HAP-1 (cell line): ENCODE measurements around the gene RGS17.
"Not testable (repeated sequence)": the region's sequence is repeated elsewhere in the genome, so short reads cannot be mapped to it uniquely, and the experiment has no call there.

ENCODE experiments used
- DNase-seq, 2 experiments: peaks; one replicate each; pipeline ENCODE4 v3.0.0-alpha.2; 2016 to 2020; ENCODE audit warnings: low spot score in 2 of 2
- H3K27me3 ChIP-seq: fragments of 250-450 bp; sonication (Bioruptor Pico); 2 replicates; pipeline ENCODE4 v1.5.1; 2020; ENCODE audit warnings: low read depth, mild to moderate bottlenecking, moderate library complexity
- H3K36me3 ChIP-seq: fragments of 250-450 bp; sonication (Bioruptor Pico); replicated peaks from 2 replicates; pipeline ENCODE4 v1.5.1; 2020; ENCODE audit warnings: mild to moderate bottlenecking
- H3K4me1 ChIP-seq: fragments of 250-450 bp; sonication (Bioruptor Pico); 2 replicates; pipeline ENCODE4 v1.5.1; 2020; ENCODE audit warnings: mild to moderate bottlenecking
- H3K4me3 ChIP-seq: fragments of 250-450 bp; sonication (Bioruptor Pico); 2 replicates; pipeline ENCODE4 v1.5.1; 2020; ENCODE audit warnings: mild to moderate bottlenecking, moderate library complexity
- H3K9me3 ChIP-seq: fragments of 250-450 bp; sonication (Bioruptor Pico); 2 replicates; pipeline ENCODE4 v1.5.1; 2020; ENCODE audit warnings: mild to moderate bottlenecking, moderate library complexity
- in situ Hi-C: fragments of 300-500 bp; cut with MboI; formaldehyde crosslinking; loops from 3 replicates; pipeline ENCODE4 v1.14.3; 2020; ENCODE audit warnings: low sequenced_read_pairs, inconsistent platforms, mixed read lengths

RGS17 gene

DNA sequence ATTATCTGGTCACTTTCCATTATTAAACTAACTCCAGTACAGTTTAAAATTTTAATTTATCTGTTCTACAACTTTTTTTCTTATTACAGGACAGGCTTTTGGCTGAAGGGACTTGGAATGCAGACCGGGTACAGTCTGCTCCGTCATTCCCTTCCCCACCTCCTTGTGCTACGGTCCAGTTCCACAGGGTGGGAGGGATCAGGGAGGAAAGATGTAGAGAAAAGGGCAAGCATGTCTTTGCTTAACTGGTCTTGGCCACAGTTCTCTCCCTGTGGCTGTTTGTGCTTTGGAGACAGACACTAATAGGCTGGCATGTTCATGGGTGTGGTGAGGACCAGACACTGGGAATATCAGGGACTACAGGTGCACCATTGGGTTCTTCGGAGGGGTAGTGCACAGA is 12.1 kb upstream of the RGS17 start:
- Histone ChIP-seq H3K4me1 (no peaks in the 10 kb centered on the region), H3K36me3 (no peaks in the 10 kb centered on the region), H3K4me3 (no peak overlapping the region), H3K27me3 (no peaks in the 10 kb centered on the region), H3K9me3 (no peaks in the 10 kb centered on the region)
- in situ Hi-C loops: no loop called here
- DNase-seq: no peak

DNA sequence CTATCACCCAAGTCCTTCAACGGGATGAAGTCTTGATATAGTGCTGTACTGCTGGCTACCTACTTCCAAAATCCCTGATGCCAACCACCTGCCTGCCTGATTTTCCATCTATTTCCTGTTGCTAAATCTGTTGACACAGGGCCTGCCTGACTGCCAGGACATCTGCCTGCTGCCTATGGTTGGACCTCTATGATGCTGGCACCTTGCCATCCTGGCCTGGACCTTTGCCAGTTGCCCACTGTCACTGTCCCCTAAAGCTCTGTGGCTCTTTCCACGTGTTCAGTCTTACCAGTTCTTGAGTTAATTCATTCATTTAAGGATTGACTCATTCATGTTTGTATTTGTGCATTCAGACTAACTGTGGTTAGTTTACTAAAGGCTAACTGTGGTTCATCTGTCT is 9.2 kb upstream of the RGS17 start:
- H3K9me3 ChIP-seq: no peaks in the 10 kb centered on the region
- in situ Hi-C loops: no loop called here
- no peaks in the 10 kb centered on the region for H3K27me3 ChIP-seq
- H3K4me3 ChIP-seq: no peak overlapping the region
- H3K4me1 ChIP-seq: no peaks in the 10 kb centered on the region
- no peaks in the 10 kb centered on the region for H3K36me3 ChIP-seq
- DNase-seq: no peak

DNA sequence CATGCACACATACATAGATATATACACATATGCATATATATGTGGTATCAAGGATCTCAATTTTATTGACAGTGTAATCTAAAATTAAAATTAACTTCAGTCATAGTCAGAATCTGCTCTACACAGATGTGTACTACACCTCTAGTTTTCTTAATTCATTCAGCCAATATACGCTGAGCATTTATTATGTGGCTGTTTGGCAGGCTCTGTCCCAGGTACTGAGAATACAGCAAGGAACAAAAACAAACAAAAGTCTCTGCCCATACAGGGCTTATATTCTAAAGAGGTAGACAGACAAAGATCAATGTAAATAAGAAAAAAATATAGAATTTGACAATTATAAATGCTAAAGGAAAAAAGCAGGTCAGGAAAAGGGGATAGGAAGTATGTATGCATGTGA is 7.8 kb upstream of the RGS17 start:
- no peaks in the 10 kb centered on the region for H3K27me3 ChIP-seq
- no peaks in the 10 kb centered on the region for H3K9me3 ChIP-seq
- H3K4me3 ChIP-seq: no peak overlapping the region
- no peaks in the 10 kb centered on the region for H3K36me3 ChIP-seq
- H3K4me1 ChIP-seq: no peaks in the 10 kb centered on the region
- no peak for DNase-seq
- in situ Hi-C loops: no loop called here

DNA sequence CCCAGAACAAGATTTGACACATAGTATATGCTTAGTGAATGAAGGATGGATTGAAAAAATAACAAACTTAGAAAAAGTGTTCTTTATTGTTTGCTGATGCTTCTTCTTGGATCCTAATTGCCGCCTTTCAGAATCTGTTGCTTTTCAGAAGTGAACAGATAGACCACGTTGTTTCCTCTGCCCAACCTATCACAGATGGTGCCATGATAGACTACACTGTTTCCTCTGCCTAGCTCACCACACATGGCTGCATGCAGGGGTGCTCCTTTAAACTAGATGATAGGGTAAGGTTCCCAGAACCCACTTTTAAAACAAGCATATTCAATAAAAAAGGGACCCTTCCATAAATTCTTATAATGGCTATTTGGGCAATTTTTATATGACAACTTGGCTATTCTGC is 4.6 kb upstream of the RGS17 start:
- Histone ChIP-seq H3K4me1 (peaks cover 6% of the 10 kb centered on the region; the same call in 1 of the 2 replicates), H3K27me3 (no peaks in the 10 kb centered on the region), H3K9me3 (no peaks in the 10 kb centered on the region), H3K36me3 (no peaks in the 10 kb centered on the region), H3K4me3 (no peak overlapping the region)
- in situ Hi-C loops: no loop called here
- DNase-seq: no peak

DNA sequence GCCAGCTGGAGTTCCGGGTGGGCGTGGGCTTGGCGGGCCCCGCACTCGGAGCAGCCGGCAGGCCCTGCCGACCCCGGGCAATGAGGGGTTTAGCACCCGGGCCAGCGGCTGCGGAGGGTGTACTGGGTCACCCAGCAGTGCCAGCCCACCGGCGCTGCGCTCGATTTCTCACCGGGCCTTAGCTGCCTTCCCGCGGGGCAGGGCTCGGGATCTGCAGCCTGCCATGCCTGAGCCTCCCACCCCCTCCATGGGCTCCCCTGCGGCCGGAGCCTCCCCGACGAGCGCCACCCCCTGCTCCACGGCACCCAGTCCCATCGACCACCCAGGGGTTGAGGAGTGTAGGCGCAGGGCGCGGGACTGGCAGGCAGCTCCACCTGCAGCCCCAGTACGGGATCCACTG is 2.6 kb upstream of the RGS17 start:
- H3K4me1 ChIP-seq: peaks cover 12% of the 10 kb centered on the region; the same call in 1 of the 2 replicates
- H3K4me3 ChIP-seq, H3K9me3 ChIP-seq, H3K27me3 ChIP-seq, in situ Hi-C loops, H3K36me3 ChIP-seq, DNase-seq: not testable (repeated sequence)

DNA sequence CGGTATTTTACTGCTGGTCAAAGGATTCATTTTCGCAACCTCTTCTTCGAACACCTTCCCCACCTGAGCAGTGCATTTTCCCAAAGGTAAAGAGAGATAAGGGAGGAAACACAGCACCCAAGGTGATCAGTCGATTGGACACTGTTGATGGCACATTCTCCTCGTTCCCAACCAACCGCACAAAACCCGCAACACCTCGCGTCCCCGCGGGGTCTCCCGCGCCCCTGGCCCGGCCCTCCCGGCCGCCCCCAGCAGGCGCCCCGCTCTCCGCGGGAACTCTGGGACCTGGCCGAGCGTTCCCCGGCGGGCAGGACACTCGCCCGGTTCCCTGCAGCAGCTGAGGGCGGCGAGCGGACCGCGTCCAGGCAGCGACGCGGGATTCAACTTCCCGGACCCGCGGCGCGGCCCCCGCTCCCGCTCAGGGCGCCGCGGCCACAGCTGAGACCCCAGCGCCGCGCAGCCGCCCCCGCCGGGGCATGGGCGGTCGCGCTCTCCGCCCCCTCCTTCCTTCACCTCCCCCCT is 506 bp downstream of the RGS17 start:
- Histone ChIP-seq H3K36me3 (no peaks in the 10 kb centered on the region), H3K9me3 (no peaks in the 10 kb centered on the region), H3K4me1 (peaks cover 12% of the 10 kb centered on the region; the same call in 1 of the 2 replicates), H3K27me3 (no peaks in the 10 kb centered on the region), H3K4me3 (peak overlapping the region; percentile 73)
- in situ Hi-C loops: no loop called here
- peak in 1 of 2 experiments; percentile 35 for DNase-seq

DNA sequence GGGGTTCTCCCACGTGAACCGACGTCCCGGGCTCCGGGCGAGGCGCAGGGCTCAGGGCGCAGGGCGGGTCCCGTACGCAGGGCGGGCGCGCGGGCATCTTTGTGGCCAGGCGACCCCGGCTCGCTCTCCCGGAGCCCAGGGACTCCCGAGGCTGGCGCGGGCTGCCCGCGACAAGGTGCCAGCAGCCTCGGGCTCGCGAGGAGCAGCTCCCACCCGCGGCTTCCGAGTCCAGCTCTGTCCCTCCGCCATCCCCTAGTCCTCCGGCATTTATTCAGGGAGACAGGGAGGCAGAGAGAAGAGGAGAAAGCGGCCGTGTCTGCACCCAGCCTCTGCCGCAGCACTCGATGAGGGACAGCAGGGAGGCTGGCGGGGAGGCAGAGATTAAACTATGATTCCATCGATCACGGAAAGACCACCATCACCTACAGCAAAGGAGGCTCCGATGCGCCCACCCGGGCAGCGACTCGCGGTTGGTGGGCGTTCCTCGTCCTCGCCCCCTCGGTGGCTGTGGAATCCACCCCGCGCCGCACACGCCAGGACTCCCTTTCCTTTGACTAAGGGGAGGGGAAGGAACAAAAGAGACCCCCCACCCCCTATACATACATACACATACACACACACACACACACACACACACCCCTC is 1.1 kb downstream of the RGS17 start:
- no peaks in the 10 kb centered on the region for H3K36me3 ChIP-seq
- DNase-seq: no peak
- no peaks in the 10 kb centered on the region for H3K9me3 ChIP-seq
- peaks cover 12% of the 10 kb centered on the region; the same call in 1 of the 2 replicates for H3K4me1 ChIP-seq
- H3K4me3 ChIP-seq: peak overlapping the region; percentile 73
- H3K27me3 ChIP-seq: no peaks in the 10 kb centered on the region
- in situ Hi-C loops: no loop called here

DNA sequence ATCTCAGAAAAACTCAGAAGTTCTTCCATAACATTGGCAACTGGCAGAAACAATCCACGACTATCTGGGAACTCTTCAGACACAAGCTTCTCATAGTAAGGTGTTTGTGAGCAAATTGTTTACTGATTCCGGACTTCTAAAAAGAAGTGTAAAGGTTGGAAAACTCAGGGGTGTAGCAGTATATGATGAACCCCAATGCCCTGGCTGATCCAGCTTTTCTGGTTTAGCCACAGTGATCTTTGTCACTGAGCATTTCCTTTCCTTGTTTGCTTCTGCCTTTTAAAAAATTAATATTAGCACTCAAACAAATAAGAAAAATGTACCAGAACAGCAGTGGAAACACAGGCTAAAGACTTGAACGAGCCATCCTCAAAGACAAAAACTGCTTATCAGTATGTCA is 4.9 kb downstream of the RGS17 start:
- Histone ChIP-seq H3K9me3 (no peaks in the 10 kb centered on the region), H3K27me3 (no peaks in the 10 kb centered on the region), H3K4me3 (no peak overlapping the region), H3K4me1 (peaks cover 6% of the 10 kb centered on the region; the same call in 1 of the 2 replicates), H3K36me3 (no peaks in the 10 kb centered on the region)
- in situ Hi-C loops: no loop called here
- DNase-seq: no peak

DNA sequence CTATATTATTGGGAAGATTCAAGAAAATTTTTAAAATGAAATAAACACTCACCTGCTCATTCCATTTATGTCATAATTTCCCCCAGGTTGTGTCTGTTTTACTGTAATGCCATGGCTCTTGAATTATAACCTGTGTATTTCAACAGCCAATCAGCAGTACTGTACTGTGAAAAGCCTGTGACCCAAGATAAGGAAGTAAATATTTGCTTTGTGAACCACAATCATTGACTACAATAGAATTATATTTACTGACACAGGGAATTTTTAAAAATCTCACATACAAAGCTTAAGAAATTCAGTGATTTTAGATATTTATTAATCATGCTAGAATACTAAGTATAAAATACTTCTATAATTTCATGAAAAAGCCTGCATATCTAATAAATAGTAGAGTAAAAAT is 6.0 kb downstream of the RGS17 start:
- Histone ChIP-seq H3K36me3 (no peaks in the 10 kb centered on the region), H3K27me3 (no peaks in the 10 kb centered on the region), H3K4me1 (0 out of 2 replicates have a peak, but pooled peaks cover 2% of the 10 kb centered on the region), H3K4me3 (no peak overlapping the region), H3K9me3 (no peaks in the 10 kb centered on the region)
- no peak for DNase-seq
- in situ Hi-C loops: no loop called here

DNA sequence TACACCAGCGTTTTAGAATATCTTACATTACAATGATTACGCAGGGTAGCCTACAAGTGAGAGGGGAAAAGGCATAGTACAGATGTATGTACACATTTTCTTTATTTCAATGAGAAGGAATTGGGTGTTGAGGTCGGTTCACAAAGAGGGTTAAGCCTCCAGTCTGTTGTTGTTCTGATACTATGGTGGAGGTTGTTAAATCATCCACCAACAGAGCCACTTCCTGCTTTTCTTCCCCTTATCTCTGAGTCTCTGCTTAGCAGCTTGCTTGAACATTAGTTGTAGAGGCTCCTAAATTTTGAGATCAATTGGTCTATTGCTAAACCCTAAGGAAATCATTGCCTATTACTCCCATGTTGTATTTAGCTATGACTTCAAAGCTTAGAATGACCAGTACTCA is 7.3 kb downstream of the RGS17 start:
- Histone ChIP-seq H3K4me1 (no peaks in the 10 kb centered on the region), H3K36me3 (no peaks in the 10 kb centered on the region), H3K9me3 (no peaks in the 10 kb centered on the region), H3K27me3 (no peaks in the 10 kb centered on the region), H3K4me3 (no peak overlapping the region)
- DNase-seq: no peak
- in situ Hi-C loops: no loop called here

DNA sequence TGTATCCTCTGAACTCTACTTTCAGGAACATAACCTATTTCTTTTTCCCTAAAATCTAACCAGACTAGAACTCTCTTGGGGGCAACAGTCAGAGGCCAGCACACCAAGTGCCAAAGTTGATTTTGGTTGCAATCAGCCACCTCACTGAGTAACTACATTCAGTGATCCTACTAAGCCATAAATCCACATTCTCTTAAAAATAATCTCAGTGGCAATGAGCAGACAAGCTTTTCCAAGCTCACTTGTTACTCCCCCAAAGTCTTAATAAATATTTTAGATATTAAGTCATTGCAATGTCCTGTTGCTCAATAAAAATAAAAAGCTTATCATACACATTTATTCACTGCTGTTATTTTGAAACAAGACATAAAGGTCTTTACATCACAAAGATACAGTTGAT is 9.8 kb downstream of the RGS17 start:
- Histone ChIP-seq H3K4me1 (no peaks in the 10 kb centered on the region), H3K36me3 (no peaks in the 10 kb centered on the region), H3K4me3 (no peak overlapping the region), H3K9me3 (no peaks in the 10 kb centered on the region), H3K27me3 (no peaks in the 10 kb centered on the region)
- in situ Hi-C loops: no loop called here
- no peak for DNase-seq

DNA sequence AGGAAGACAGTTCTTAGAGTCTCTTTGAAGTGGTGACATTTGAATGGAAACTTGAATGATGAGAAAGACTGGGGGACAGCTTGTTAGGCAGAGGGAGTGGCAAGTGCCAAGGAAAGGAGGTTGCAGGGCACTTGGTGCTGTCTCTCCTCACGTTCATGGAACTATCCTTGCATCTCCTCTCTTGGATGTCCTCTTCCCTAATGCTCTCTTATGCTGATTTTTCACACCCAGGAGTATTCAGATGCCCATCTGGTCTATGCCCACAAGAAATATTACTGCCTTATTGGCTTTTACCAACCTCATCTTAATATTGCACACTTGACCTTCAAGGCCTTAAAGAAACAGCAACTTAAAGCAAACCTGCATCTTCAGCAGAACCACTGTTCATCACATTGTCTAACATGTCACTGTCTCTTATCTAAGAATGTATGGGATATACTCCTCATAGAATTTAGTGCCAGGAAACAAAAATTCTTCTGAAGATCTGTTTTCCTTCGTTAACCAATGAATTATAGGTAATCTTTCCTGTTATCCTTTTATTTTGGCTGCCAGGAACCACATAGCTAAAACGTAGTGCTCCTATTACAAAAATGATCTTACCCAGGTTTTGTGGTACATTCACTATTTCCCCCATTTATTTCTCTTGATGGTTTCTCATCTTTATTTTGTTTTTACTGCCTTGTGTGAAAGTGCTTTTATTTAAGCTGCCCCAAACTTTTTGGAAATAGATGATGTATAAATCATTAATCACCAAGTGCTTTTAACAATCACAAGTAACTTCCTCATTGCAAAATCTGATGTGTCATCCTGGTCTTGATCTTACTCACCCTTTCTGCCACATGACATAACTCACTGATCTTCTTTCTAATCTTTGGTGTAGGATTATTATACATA is 12.8 kb downstream of the RGS17 start:
- in situ Hi-C loops: no loop called here
- Histone ChIP-seq H3K9me3 (no peaks in the 10 kb centered on the region; the same call in 1 of the 2 replicates), H3K4me3 (no peak overlapping the region), H3K4me1 (no peaks in the 10 kb centered on the region), H3K36me3 (no peaks in the 10 kb centered on the region), H3K27me3 (no peaks in the 10 kb centered on the region)
- no peak for DNase-seq

DNA sequence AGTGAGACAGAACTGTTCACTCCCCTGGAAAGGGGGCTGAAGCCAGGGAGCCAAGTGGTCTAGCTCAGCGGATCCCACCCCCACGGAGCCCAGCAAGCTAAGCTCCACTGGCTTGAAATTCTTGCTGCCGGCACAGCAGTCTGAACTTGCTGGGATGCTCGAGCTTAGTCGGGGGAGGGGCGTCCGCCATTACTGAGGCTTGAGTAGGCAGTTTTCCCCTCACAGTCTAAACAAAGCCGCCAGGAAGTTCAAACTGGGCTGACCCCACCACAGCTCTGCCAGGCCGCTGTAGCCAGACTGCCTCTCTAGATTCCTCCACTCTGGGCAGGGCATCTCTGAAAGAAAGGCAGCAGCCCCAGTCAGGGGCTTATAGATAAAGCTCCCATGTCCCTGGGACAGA is 20.0 kb downstream of the RGS17 start:
- DNase-seq, H3K4me1 ChIP-seq, H3K36me3 ChIP-seq, H3K4me3 ChIP-seq, in situ Hi-C loops, H3K27me3 ChIP-seq, H3K9me3 ChIP-seq: not testable (repeated sequence)

DNA sequence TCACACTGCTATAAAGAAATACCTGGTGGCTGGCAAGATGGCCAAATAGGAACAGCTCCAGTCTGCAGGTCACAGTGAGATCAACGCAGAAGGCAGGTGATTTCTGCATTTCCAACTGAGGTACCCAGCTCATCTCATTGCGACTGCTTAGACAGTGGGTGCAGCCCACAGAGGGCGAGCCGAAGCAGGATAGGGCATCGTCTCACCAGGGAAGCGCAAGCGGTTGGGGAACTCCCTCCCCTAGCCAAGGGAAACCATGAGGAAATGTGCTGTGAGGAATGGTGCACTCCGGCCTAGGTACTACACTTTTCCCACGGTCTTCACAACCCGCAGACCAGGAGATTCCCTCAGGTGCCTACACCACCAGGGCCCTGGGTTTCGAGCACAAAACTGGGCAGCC is 20.5 kb downstream of the RGS17 start:
- H3K9me3 ChIP-seq, H3K4me3 ChIP-seq, in situ Hi-C loops, H3K27me3 ChIP-seq, H3K4me1 ChIP-seq, DNase-seq, H3K36me3 ChIP-seq: not testable (repeated sequence)
